Measurements from ENCODE around the gene HMGN4. TPM values are rescaled to one million over a fixed set of nuclear protein-coding genes. Genes with fewer than 3 reads are reported as not detected.

Gene HMGN4
- total and polyA plus RNA-seq, 2 donors: 62.1 to 110 TPM

DNA sequence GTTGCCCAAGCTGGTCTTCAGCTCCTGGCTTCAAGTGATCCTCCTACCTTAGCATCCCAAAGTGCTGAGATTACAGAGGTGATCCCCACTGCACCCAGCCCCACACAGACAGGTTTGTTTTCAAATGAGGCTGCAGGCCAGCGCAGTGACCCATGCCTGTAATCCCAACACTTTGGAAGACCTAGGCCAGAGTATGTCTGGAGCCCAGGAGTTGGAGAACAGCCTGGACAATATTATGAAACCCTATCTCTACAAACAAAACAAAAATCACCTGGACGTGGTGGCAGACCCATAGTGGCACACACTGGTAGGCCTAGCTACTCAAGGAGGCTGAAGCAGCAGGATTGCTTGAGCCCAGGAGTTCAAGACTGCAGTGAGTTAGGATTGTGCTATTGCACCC is 8.0 kb upstream of the HMGN4 start:
- Histone ChIP-seq H3K36me3 (ENCODE audit: control insufficient read depth in 2 of 2, insufficient read depth in 2 of 2, low read length in 1 of 2) (no peaks in the 10 kb centered on the region), H3K27me3 (ENCODE audit: control insufficient read depth in 2 of 2, insufficient read depth in 1 of 2, low read length in 1 of 2) (no peaks in the 10 kb centered on the region), H3K27ac (ENCODE audit: low read depth in 1 of 2, low read length in 1 of 2) (no peak overlapping the region), H3K9me3 (ENCODE audit: control insufficient read depth in 2 of 2, insufficient read depth in 1 of 2, low read length in 1 of 2) (no peaks in the 10 kb centered on the region), H3K4me3 (ENCODE audit: low read length in 2 of 2) (no peak overlapping the region), H3K4me1 (ENCODE audit: control insufficient read depth in 2 of 2, insufficient read depth in 2 of 2, low read length in 2 of 2) (peaks cover 0 to 6% of the 10 kb centered on the region in 2 donors)
- no peak for DNase-seq (ENCODE audit: low read depth in 6 of 9, low spot score in 9 of 9)
- WGBS: 96% methylated on average over 2 of the region's 2 CpGs

DNA sequence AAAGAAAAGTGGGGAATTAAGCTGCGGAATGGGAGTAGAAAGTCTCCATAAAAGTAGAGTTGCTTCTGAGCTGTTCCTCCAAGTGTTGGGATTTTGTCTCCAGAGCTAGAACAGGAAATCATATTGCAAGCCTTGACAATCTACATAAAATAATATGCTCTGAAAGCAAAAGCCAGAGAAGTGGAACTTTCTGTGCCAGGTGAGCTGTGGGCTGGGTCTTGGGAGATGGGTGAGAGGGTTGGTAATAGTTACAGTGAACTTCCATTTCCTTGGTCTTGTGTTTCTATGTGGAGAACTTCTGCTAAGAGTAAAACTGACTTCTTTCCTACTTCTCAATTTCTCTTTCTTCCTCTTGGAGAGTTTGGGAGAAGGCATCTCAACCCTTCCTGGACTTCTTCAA is 6.3 kb upstream of the HMGN4 start:
- H3K4me3 ChIP-seq (ENCODE audit: low read length in 2 of 2): no peak overlapping the region
- H3K27ac ChIP-seq (ENCODE audit: low read depth in 1 of 2, low read length in 1 of 2): peak overlapping the region; percentile 36 to 91
- H3K36me3 ChIP-seq (ENCODE audit: control insufficient read depth in 2 of 2, insufficient read depth in 2 of 2, low read length in 1 of 2): no peaks in the 10 kb centered on the region
- no peaks in the 10 kb centered on the region for H3K9me3 ChIP-seq (ENCODE audit: control insufficient read depth in 2 of 2, insufficient read depth in 1 of 2, low read length in 1 of 2)
- 100% methylated on average over 1 of the region's 1 CpG for WGBS
- no peaks in the 10 kb centered on the region for H3K27me3 ChIP-seq (ENCODE audit: control insufficient read depth in 2 of 2, insufficient read depth in 1 of 2, low read length in 1 of 2)
- peaks cover 3 to 17% of the 10 kb centered on the region in 2 donors for H3K4me1 ChIP-seq (ENCODE audit: control insufficient read depth in 2 of 2, insufficient read depth in 2 of 2, low read length in 2 of 2)
- no peak for DNase-seq (ENCODE audit: low read depth in 6 of 9, low spot score in 9 of 9)

DNA sequence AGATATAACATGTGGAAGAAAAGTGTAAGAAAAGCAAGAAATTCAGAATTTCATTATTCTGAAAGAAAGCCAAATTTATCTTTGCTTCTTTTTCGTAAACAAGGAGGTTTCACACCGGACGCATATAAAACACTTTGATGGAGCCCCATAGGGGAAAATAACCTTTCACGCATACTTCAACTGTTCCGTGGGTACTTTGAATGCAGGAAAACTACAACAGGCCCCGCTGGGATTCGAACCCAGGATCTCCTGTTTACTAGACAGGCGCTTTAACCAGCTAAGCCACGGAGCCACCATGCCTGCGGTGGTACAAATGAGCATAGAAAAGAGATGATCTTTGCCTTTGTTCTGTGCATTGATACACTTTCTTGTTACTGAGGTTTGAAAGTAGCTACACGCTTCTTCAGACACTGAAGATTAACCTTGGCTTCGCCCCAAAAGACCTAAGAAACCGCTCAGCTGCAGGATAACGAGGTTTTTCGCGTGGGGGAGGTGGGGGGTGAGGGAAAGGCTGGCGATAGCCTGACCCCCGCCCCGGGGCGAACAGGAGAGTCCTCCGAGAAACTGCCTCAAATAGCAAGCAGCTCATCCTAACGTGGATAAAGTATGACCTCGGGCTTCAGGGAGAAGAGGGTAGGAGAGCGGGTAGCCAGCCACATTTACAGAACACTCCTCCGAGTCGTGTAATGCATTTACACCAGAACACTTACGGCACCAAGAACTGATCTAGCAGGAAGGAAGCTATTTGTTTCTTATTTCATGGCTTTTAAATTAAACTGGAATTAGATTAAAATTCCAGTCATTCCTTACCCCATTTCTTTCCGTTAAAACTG is 5.3 kb upstream of the HMGN4 start:
- Histone ChIP-seq H3K9me3 (ENCODE audit: control insufficient read depth in 2 of 2, insufficient read depth in 1 of 2, low read length in 1 of 2) (no peaks in the 10 kb centered on the region), H3K4me1 (ENCODE audit: control insufficient read depth in 2 of 2, insufficient read depth in 2 of 2, low read length in 2 of 2) (peaks cover 6 to 21% of the 10 kb centered on the region in 2 donors), H3K36me3 (ENCODE audit: control insufficient read depth in 2 of 2, insufficient read depth in 2 of 2, low read length in 1 of 2) (no peaks in the 10 kb centered on the region), H3K27ac (ENCODE audit: low read depth in 1 of 2, low read length in 1 of 2) (peak overlapping the region; percentile 80 to 91), H3K27me3 (ENCODE audit: control insufficient read depth in 2 of 2, insufficient read depth in 1 of 2, low read length in 1 of 2) (no peaks in the 10 kb centered on the region), H3K4me3 (ENCODE audit: low read length in 2 of 2) (peak overlapping the region; percentile 55 to 76)
- WGBS: 2% methylated on average over 28 of the region's 28 CpGs
- peak; percentile 83 to 97 (median 96) for DNase-seq (ENCODE audit: low read depth in 6 of 9, low spot score in 9 of 9)

DNA sequence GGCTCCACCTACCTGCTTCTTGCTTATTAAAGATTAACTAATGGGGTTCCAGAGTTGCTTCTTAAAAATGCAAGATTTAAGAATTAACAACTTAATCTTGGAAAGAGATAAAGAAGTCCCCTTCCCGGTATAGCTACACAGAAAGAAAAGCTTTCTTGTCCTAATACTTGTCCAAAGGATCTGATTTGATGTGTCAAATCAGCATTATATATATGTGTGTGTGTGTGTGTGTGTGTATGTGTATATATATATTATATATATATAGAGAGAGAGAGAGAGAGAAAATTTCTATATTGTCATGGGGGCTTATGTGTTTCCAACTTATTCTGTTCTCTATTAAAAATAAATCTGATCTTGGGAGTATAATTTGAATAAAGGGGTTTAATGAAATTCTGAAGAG is 4.6 kb upstream of the HMGN4 start:
- H3K4me1 ChIP-seq (ENCODE audit: control insufficient read depth in 2 of 2, insufficient read depth in 2 of 2, low read length in 2 of 2): peaks cover 6 to 22% of the 10 kb centered on the region in 2 donors
- no peak for DNase-seq (ENCODE audit: low read depth in 6 of 9, low spot score in 9 of 9)
- WGBS: 2% methylated on average over 1 of the region's 1 CpG
- no peaks in the 10 kb centered on the region for H3K36me3 ChIP-seq (ENCODE audit: control insufficient read depth in 2 of 2, insufficient read depth in 2 of 2, low read length in 1 of 2)
- no peaks in the 10 kb centered on the region for H3K9me3 ChIP-seq (ENCODE audit: control insufficient read depth in 2 of 2, insufficient read depth in 1 of 2, low read length in 1 of 2)
- peak overlapping the region in 1 of 2 donors; percentile 91 for H3K27ac ChIP-seq (ENCODE audit: low read depth in 1 of 2, low read length in 1 of 2)
- no peaks in the 10 kb centered on the region for H3K27me3 ChIP-seq (ENCODE audit: control insufficient read depth in 2 of 2, insufficient read depth in 1 of 2, low read length in 1 of 2)
- peak overlapping the region; percentile 55 to 76 for H3K4me3 ChIP-seq (ENCODE audit: low read length in 2 of 2)

DNA sequence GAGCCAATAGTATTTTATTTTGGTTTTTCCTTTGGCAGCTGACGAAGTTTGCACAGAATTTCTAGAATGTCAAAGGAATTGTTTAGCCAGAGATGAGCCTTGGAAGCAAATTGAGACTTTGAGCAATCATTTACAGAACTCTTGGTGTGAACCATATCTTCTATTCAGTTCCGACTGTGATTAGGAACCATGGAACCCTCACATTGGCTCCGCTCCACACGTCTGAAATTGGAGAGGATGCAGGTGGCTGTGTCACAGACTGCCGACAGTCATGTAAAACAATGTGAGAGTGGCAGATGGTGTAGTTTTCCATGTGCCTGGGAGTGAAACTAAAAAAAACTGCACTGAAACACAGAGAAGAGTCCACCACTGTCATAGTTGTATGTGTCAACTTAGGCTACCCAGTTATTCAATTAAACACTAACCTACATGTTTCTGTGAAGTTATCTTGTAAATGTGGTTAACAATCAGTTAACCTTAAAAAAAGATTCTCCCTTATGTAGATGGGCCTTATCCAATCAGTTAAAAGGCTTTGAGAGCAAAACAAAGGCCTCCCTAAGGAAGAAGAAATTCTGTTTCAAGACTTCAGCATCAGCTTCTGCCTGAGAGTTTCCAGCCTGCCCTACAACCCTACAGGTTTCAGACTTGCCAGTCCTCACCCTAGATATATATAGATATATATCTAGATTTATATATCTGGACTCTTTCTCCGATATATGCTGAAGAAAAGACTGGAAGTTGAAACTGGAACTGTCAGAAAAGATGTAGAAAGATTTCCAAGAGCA is 3.3 kb upstream of the HMGN4 start:
- Histone ChIP-seq H3K4me1 (ENCODE audit: control insufficient read depth in 2 of 2, insufficient read depth in 2 of 2, low read length in 2 of 2) (peaks cover 14 to 32% of the 10 kb centered on the region in 2 donors), H3K4me3 (ENCODE audit: low read length in 2 of 2) (no peak overlapping the region), H3K9me3 (ENCODE audit: control insufficient read depth in 2 of 2, insufficient read depth in 1 of 2, low read length in 1 of 2) (no peaks in the 10 kb centered on the region), H3K27ac (ENCODE audit: low read depth in 1 of 2, low read length in 1 of 2) (peak overlapping the region in 1 of 2 donors; percentile 64), H3K36me3 (ENCODE audit: control insufficient read depth in 2 of 2, insufficient read depth in 2 of 2, low read length in 1 of 2) (peaks cover 2% of the 10 kb centered on the region in 2 donors), H3K27me3 (ENCODE audit: control insufficient read depth in 2 of 2, insufficient read depth in 1 of 2, low read length in 1 of 2) (no peaks in the 10 kb centered on the region)
- 77% methylated on average over 6 of the region's 6 CpGs for WGBS
- peak in 1 of 9 donors; percentile 33 for DNase-seq (ENCODE audit: low read depth in 6 of 9, low spot score in 9 of 9)

DNA sequence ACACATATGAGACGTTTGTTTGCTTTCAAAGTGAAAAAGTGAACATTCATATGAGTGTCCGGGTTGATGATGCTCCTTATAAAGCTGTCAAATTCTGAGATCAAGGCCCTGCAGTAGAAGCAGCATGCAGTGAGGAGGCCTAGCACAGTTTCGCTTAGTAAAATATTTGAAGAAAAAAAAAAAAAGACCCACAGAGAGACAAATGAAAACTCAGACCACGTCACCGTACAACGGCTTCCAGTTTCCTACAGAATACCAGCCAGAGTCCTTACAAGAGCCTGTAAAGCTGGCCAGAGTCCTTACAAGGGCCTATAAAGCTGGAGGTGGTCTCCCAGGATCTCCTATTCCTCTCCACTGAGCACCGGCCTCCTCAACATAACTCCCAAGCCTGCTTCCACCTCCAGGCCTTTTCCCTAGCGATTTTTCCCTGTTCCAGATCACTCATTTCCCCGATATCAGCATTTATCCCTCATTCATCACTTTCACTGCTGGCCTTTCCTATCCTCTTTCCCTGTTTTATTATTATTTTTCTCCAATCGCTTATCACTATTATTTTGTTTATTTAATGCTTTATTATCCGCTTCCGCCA is 1.5 kb upstream of the HMGN4 start:
- Histone ChIP-seq H3K27ac (ENCODE audit: low read depth in 1 of 2, low read length in 1 of 2) (peak overlapping the region; percentile 94 to 97), H3K27me3 (ENCODE audit: control insufficient read depth in 2 of 2, insufficient read depth in 1 of 2, low read length in 1 of 2) (no peaks in the 10 kb centered on the region), H3K9me3 (ENCODE audit: control insufficient read depth in 2 of 2, insufficient read depth in 1 of 2, low read length in 1 of 2) (no peaks in the 10 kb centered on the region), H3K4me1 (ENCODE audit: control insufficient read depth in 2 of 2, insufficient read depth in 2 of 2, low read length in 2 of 2) (peaks cover 16 to 32% of the 10 kb centered on the region in 2 donors), H3K4me3 (ENCODE audit: low read length in 2 of 2) (peak overlapping the region; percentile 97 to 98), H3K36me3 (ENCODE audit: control insufficient read depth in 2 of 2, insufficient read depth in 2 of 2, low read length in 1 of 2) (peaks cover 4 to 7% of the 10 kb centered on the region in 2 donors)
- DNase-seq (ENCODE audit: low read depth in 6 of 9, low spot score in 9 of 9): peak in 1 of 9 donors; percentile 55
- WGBS: 16% methylated on average over 12 of the region's 12 CpGs

DNA sequence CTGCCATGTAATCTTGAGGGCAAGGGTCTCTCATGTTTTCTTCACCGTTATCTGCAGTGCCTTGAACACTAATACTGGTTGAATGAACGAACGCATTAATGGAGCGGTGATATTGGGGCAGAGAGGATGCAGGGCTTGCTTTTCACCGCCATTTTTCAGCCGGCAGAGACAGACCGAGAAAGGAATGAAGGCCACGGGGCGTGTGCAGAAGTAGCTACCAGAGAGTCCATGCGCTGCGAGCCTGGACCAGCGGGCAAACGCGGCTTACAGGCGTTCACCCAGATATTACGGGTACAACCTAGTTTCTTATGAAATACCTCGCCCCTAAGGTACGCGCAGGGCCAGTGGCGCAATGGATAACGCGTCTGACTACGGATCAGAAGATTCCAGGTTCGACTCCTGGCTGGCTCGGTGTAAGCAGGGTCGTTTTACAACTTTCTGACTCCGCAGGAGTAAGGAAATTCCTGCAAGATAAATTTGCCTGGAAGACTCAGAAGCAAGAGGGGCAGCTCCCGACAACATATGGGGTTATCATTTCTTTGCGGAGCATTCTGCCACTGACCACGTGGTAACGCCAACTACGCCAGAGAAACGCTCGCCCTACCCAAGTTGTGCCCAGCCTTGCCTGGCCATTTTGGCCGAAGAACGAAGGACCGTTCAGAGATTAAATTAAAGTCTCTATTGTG is 863 bp upstream of the HMGN4 start:
- no peaks in the 10 kb centered on the region for H3K27me3 ChIP-seq (ENCODE audit: control insufficient read depth in 2 of 2, insufficient read depth in 1 of 2, low read length in 1 of 2)
- H3K36me3 ChIP-seq (ENCODE audit: control insufficient read depth in 2 of 2, insufficient read depth in 2 of 2, low read length in 1 of 2): peaks cover 4 to 7% of the 10 kb centered on the region in 2 donors
- peak overlapping the region; percentile 94 to 97 for H3K27ac ChIP-seq (ENCODE audit: low read depth in 1 of 2, low read length in 1 of 2)
- H3K9me3 ChIP-seq (ENCODE audit: control insufficient read depth in 2 of 2, insufficient read depth in 1 of 2, low read length in 1 of 2): no peaks in the 10 kb centered on the region
- peak overlapping the region; percentile 97 to 98 for H3K4me3 ChIP-seq (ENCODE audit: low read length in 2 of 2)
- WGBS: under 1% methylated on average over 37 of the region's 37 CpGs
- peaks cover 16 to 29% of the 10 kb centered on the region in 2 donors for H3K4me1 ChIP-seq (ENCODE audit: control insufficient read depth in 2 of 2, insufficient read depth in 2 of 2, low read length in 2 of 2)
- DNase-seq (ENCODE audit: low read depth in 6 of 9, low spot score in 9 of 9): peak in 8 of 9 donors; percentile 71 to 94 (median 88)

DNA sequence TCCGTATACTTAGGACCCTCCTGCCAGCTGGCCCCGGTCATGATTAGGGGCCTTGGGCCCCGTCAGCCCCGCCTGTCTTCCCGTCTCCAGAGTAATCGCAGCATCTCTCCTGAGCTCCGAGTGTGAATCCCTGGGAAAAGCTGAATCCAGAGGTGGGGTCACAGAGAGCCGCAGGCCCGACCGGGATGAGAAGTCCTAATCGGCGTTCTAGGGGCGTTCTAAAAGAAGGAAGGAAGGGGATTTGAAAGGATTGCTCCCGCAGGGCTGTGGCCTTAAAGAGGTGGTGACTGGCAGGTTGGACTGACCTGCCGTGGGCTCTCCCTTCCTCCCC is 371 bp downstream of the HMGN4 start:
- peak overlapping the region; percentile 97 to 98 for H3K4me3 ChIP-seq (ENCODE audit: low read length in 2 of 2)
- H3K36me3 ChIP-seq (ENCODE audit: control insufficient read depth in 2 of 2, insufficient read depth in 2 of 2, low read length in 1 of 2): peaks cover 4 to 14% of the 10 kb centered on the region in 2 donors
- H3K4me1 ChIP-seq (ENCODE audit: control insufficient read depth in 2 of 2, insufficient read depth in 2 of 2, low read length in 2 of 2): peaks cover 16 to 29% of the 10 kb centered on the region in 2 donors
- under 1% methylated on average over 15 of the region's 15 CpGs for WGBS
- H3K27me3 ChIP-seq (ENCODE audit: control insufficient read depth in 2 of 2, insufficient read depth in 1 of 2, low read length in 1 of 2): no peaks in the 10 kb centered on the region
- peak overlapping the region; percentile 94 to 97 for H3K27ac ChIP-seq (ENCODE audit: low read depth in 1 of 2, low read length in 1 of 2)
- H3K9me3 ChIP-seq (ENCODE audit: control insufficient read depth in 2 of 2, insufficient read depth in 1 of 2, low read length in 1 of 2): no peaks in the 10 kb centered on the region
- no peak for DNase-seq (ENCODE audit: low read depth in 6 of 9, low spot score in 9 of 9)

Data from thymus (tissue), 11 donors.